Activated CD4-positive, alpha-beta T cell treated with anti-CD3 and anti-CD28 coated beads, Interleukin-2, Interleukin-6, amounts not matched to agents 100 ng/mL and 50 ng/mL, durations not matched to agents 16 hours and 8 hours (primary cell): ENCODE results near the gene CMTM8.
A peak's percentile ranks its signal among the peaks of the same experiment; 100 is the strongest.
"Not testable (repeated sequence)": the region's sequence is repeated elsewhere in the genome, so short reads cannot be mapped to it uniquely, and the experiment has no call there.

Experiments
- DNase-seq: peaks from one replicate; pipeline ENCODE4 v3.0.0-alpha.2; 2020

The CMTM8 gene

GRCh38 chr3:32389577-32389976 is 151.1 kb downstream of the CMTM8 start:
- DNase-seq = not testable (repeated sequence)

DNA sequence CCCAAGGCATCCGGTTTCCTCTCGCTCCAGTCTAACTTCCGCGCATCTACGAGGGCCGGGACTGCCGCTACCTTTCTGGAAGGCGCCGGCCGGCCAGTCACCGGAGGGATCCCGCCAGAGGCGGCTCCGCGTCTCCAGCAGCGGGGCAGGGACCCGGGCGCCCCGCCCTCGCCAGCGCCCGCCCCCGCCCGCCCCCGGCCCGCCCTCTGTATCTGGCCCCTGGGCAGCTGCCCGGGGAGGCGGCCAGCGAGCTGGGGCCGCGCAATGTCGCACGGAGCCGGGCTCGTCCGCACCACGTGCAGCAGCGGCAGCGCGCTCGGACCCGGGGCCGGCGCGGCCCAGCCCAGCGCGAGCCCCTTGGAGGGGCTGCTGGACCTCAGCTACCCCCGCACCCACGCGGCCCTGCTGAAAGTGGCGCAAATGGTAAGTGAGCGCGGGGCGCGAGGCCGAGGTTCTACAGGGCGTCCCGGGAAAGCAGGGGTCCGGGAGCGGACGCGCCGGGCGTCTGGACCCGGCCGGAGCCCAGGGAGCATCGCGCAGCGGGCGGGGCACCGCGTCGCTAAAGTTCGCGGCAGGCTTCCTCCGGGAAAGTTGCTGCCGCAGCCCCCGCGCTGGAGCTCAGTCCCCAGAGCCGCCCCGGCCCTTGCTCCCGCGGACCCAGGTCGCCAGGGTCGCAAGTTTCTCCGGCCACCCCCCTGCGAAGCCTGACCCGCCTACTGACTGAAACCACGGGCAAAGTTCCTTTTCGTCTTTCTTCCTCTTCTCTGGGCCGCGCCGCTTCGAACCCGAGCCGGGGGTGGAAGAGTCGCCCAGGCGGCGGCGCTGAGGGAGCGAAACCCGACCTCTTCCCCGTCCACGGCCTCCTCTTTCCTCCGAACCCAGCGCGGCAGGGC is 153.4 kb downstream of the CMTM8 start, which contains the start of gene CMTM7:
Gene CMTM7, plus strand, starts transcription at position 211 of the 893 bp plus-strand sequence. Its CDS starts 54 bp downstream, at position 265.
- peak; percentile 80 for DNase-seq

DNA sequence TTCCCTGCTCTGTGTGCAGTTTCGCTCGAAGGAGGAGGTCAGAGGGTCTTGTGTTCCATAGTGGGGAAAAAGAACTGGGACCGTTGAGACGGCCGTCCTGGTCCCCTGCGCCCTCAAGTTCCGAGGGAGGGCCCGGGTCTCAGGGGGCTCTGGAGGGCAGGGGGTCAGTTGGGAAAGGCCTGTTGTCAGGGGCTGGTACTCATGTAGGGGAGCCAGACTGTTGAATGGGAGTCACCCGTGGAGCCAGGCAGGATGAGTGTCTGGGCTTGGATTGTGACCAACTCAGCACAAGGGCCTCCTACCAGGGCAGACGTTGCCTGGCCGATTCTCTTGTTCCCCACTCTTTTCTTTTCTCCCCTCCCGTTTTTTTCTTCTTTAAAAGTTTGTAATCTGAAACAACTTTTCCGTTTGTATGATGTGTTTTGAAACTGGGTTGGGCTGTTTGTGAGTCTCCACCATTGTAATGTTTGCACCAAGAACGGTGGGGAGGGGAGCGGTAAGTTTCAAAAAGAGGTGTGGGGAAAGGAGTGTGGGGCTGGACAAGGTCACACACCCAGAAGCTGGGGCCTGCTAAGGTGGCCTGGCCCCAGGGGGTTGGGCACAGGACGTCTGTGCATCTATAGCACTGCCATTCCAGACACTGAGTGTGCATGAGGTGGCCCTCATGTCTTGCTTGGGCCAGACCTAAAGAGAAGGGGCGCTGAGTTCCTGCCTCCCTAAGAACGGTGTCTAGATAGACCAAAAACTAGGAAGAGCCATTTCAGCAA is 154.2 kb downstream of the CMTM8 start:
- peak; percentile 66 for DNase-seq

DNA sequence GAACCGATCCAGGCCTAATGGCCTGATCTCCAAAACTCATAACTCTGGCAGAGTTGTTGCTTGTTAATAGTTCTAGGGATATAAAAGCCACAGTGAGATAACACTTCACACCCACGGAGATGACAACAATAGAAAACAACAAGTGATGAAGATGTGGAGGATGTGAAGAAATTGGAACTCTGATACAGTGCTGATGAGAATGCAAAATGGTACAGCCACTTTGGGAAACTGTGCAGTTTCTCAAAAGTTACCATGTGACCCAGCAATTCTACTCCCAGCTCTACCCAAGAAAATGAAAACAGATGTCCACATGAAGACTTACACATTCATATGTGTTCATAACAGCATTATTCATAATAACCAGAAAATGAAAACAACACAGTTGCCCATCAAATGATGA is 157.0 kb downstream of the CMTM8 start:
- no peak for DNase-seq

- DNase-seq = no peak
These were observed 159.5 kb downstream of the CMTM8 start for GRCh38 chr3:32397941-32398340.

- DNase-seq = no peak
These were observed 160.1 kb downstream of the CMTM8 start for GRCh38 chr3:32398531-32398930.

- DNase-seq = peak; percentile 75
These were observed 160.6 kb downstream of the CMTM8 start for GRCh38 chr3:32399030-32399620.

GRCh38 chr3:32401126-32401525 is 162.6 kb downstream of the CMTM8 start:
- no peak for DNase-seq

- DNase-seq = peak; percentile 67
These were observed 163.1 kb downstream of the CMTM8 start for GRCh38 chr3:32401556-32402081.

DNA sequence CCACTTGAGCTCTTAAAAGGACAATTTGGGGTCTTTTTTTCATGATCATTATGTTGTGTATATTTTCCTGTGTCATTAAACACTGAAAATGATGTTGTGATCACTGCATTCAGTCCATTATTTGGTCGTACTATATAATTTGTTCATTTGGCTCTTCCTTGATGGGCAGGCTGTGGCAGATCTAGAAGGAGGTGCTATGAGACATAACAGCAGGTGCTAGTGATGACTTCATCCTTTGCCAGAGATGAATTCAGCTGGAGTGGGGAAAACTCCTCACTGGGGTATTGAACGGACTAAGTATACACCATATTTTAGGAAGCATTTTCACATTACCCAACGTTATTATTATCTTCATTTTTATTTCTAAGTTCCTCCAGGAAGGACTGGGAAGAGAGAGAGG is 165.2 kb downstream of the CMTM8 start:
- DNase-seq = no peak

- no peak for DNase-seq
These were observed 166.2 kb downstream of the CMTM8 start for GRCh38 chr3:32404714-32405113.

- no peak for DNase-seq
These were observed 166.7 kb downstream of the CMTM8 start for GRCh38 chr3:32405155-32405554.

DNA sequence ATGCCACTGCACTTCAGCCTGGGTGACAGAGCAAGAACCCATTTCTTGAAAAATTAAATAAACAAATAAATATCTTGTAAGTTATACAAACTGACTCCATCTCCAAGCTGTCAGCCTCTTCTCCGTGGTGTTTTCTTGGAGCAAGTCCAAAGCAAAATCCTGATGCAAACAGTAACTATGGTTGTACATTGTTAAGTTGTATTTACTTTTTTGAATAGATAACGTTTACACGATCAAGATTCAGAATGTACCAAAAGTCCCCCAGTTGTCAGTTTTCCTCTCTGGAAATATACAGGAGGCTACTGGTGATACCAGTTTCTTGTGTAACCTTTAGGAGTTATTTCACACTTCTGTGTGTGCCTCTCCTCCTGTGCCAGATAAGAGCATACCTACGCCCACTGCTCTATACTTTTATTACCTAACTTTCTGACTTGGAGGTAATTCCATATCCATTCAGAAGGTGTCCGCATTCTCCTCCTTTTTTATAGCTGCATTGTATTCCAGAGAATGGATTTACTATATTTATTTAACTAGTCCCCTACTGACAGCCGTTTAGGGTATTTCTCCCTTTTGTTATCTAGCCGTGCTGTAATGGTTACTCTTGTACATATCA is 167.3 kb downstream of the CMTM8 start:
- DNase-seq = no peak

GRCh38 chr3:32406486-32407408 is 168.3 kb downstream of the CMTM8 start:
- no peak for DNase-seq

DNA sequence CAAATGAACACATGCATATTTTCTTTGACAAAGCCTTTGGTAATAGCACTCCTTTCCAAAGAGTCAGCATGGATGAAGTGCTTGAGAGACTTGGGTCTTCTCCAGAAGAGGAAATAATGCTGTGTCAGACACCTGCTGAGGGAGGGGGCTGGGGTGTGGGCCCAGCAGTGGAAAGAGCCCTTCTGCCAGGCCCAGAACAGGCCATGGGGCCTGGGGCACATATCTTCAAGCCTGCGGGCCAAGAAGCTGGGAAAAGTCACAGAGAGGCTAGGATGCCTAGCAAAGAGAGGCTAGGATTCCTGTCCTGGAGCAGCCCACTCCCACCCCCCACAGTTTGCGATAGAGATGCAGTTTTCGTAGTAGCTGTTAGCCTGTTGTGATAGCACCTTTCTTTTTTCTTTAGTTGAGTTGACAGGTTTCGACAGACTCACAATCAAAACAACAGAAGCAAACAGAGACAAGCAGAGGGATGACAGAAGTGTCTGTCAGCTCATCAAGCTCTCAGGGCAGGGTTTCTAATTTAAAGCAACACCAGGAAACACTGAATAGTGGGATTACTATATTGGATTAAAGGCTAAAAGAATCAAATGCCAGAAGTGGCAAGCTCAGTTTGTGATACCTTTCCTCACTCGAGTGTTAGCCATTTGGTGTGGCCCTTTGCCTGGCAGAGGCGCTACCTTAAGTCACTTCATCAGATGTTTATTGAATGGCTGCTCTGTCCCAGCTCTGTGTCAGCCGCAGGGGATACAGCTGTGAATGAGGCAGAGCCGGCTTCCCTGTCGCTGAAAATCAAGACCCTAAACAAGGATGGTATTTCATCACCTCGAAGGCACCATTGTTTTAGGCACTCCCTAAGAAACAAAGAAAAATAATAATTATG is 172.1 kb downstream of the CMTM8 start:
- DNase-seq = no peak

DNA sequence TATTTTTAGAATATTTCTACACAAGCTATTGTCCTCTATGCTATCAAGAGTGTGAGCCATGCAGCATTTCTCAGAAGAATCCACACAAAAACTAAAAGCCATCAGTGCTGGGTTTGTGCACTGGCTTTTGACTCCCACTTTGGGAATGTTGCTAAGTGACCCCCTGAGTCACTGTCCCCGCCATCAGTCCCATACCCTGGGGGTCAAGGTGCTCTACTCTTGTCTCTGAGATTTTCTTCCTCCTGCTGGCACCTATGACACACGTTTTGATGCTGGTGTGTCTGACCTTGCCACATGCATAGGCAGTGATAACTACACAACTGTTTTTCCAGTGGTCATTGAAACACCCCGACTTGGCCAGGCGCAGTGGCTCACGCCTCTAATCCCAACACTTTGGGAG is 173.0 kb downstream of the CMTM8 start:
- DNase-seq = no peak

GRCh38 chr3:32412887-32413286 is 174.4 kb downstream of the CMTM8 start:
- DNase-seq = no peak

GRCh38 chr3:32413845-32414521 is 175.5 kb downstream of the CMTM8 start:
- DNase-seq = no peak

DNA sequence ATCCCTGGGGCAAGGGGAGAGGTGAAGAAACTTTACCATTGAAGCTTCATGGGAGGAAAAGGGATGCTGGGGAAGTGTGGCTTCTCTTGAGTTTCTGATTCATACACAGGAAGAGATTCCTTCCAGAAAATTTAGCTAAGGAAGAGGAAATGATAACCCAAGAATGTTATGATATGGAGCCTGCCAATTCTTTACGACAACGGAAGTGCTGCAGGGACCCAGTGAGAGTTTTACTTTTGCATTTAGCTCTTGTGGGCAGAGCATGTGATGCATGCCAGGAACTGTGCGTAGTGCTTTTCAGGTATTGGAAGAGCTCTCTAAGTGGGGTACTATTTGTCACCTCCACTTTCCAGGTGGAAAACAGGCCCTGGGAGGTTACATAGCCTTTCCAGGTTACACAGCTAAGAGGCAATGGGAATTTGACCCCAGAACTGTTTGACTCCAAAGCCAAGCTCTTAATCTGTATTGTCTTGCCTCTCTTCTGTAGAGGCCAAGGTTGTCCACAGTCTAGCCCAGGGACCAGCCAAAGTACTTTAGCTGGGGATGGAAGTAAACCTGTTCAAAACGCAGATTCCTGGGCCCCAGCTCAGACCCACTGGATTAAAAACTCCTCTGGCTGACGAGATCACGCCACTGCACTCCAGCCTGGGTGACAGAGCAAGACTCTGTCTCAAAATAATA is 176.2 kb downstream of the CMTM8 start:
- DNase-seq = peak; percentile 45
